CD4-positive, alpha-beta T cell (primary cell): ENCODE data around the gene KIF4B. TPM values are rescaled to one million over a fixed set of nuclear protein-coding genes. Genes with fewer than 3 reads are reported as not detected.

Experiments
- ATAC-seq: fragments of 200-7000 bp; cut with Tn5 transposase; one replicate; pipeline ENCODE4 v1.10.0; 2022; ENCODE audit warnings: mild to moderate bottlenecking; ENCODE audit not compliant: poor library complexity
- CTCF ChIA-PET: fragments of 350-600 bp; sonication (Branson Sonifier 250); formaldehyde crosslinking; loops from one replicate; lab custom pipeline; 2021; ENCODE audit warnings: antibody characterized with exemption, inconsistent platforms; lab: Charles Lee
- POLR2A ChIA-PET: fragments of 350-600 bp; sonication (Branson Sonifier 250); formaldehyde crosslinking; loops from one replicate; lab custom pipeline; 2021; ENCODE audit warnings: antibody characterized with exemption, inconsistent platforms; lab: Charles Lee
- DNase-seq, 14 experiments: peaks; one replicate each; pipeline ENCODE4 v3.0.0-alpha.2; 2013 to 2020; ENCODE audit warnings: mixed read lengths in 2 of 14
- H3K27ac ChIP-seq, 2 donors: one replicate each; pipeline versions ENCODE4 v1.5.1 to v1.7.0; 2013; ENCODE audit warnings: low read length in 2 of 2, low read depth in 1 of 2, mild to moderate bottlenecking in 1 of 2
- H3K27me3 ChIP-seq, 2 experiments: 1 replicate in 1 of 2; 2 replicates in 1 of 2; pipeline versions ENCODE4 v1.6.1 to v1.7.0; 2013; ENCODE audit warnings: low read length in 2 of 2, control low read depth in 1 of 2, mild to moderate bottlenecking in 1 of 2, moderate library complexity in 1 of 2; ENCODE audit not compliant: insufficient read depth in 2 of 2, control insufficient read depth in 1 of 2
- H3K36me3 ChIP-seq: one replicate; pipeline ENCODE4 v1.6.1; 2013; ENCODE audit warnings: low read length, control low read depth; ENCODE audit not compliant: insufficient read depth
- H3K4me1 ChIP-seq: one replicate; pipeline ENCODE4 v1.6.1; 2013; ENCODE audit warnings: low read length, control low read depth; ENCODE audit not compliant: insufficient read depth
- H3K4me3 ChIP-seq: one replicate; pipeline ENCODE4 v1.5.1; 2013; ENCODE audit warnings: mild to moderate bottlenecking, low read length, moderate library complexity
- H3K9me3 ChIP-seq, 2 experiments: 1 replicate in 1 of 2; 2 replicates in 1 of 2; pipeline versions ENCODE4 v1.6.1 to v1.7.0; 2013; ENCODE audit warnings: low read length in 2 of 2, mild to moderate bottlenecking in 2 of 2, control low read depth in 1 of 2, moderate library complexity in 1 of 2; ENCODE audit not compliant: control insufficient read depth in 1 of 2, insufficient read depth in 1 of 2
- H3K27ac Mint-ChIP-seq: one replicate; pipeline ENCODE4 v1.8.0; 2020; ENCODE audit warnings: mixed read lengths
- H3K27me3 Mint-ChIP-seq: one replicate; pipeline ENCODE4 v1.8.0; 2021; ENCODE audit warnings: mixed read lengths
- H3K36me3 Mint-ChIP-seq: one replicate; pipeline ENCODE4 v1.8.0; 2021; ENCODE audit warnings: low read depth, mixed read lengths
- H3K4me1 Mint-ChIP-seq: one replicate; pipeline ENCODE4 v1.8.0; 2021; ENCODE audit warnings: low read depth, mixed read lengths
- H3K4me3 Mint-ChIP-seq: one replicate; pipeline ENCODE4 v1.8.0; 2020; ENCODE audit warnings: mild to moderate bottlenecking, mixed read lengths
- H3K9me3 Mint-ChIP-seq: one replicate; pipeline ENCODE4 v1.8.0; 2020; ENCODE audit warnings: mixed read lengths
- intact Hi-C, 2 experiments: fragments of 100-400 bp; cut with DNase I in 1 of 2; cut with micrococcal nuclease in 1 of 2; formaldehyde crosslinking; loops; one replicate each; pipeline versions ENCODE4 v1.15.1 to v1.9.0; 2023 to 2025; cut with DNase I, micrococcal nuclease
- total RNA-seq, 174 experiments: library from RNA in 2 of 174; stranded (reverse) in 2 of 174; gene quantifications; one replicate each; pipeline ENCODE4 v1.2.3 and lab custom pipeline; 2021 to 2026
- TF ChIP-seq, protein P1 (sequence below): fragments of 200-600 bp; IDR thresholded peaks from one replicate; pipeline ENCODE4 v1.8.0; 2022; ENCODE audit warnings: antibody characterized with exemption, mild to moderate bottlenecking

The KIF4B gene
- total RNA-seq, 2 experiments from 2014 or later: not detected

DNA sequence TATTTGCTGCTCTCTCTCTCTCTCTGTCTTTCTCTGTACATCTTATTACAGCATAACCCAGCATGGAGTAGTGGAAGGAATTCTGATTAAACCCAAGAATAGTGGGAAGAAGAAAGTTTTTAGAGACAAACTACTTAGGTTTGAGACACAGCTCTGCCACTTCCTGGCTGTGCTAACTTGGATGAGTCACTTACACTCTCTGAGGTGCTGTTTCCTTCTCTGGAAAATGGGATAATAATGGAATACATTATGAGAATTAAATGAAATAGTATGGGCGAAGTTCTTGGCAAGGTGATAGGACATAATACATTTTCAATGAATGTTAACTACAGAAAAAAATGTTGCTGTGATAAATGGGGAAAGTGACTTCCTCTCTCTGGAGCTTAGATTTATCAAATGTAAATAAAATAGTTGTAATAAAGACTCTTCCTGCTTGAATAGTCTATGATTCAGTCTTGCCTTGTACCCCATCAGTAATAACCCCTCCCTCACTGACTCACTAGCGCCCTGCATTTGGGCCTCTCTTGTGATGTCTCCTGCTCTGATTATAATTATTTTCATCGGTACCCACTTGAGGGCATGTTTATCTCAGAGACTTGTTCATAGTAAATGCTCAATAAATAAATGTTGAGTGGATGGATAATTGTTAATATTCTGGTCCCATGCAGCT lies 27.6 kb downstream of the KIF4B start:
- ChIA-PET CTCF (no interaction called here), POLR2A (no interaction called here)
- no peaks in the 10 kb centered on the region for H3K9me3 Mint-ChIP-seq
- peaks cover 64% of the 10 kb centered on the region for H3K27me3 Mint-ChIP-seq
- ATAC-seq (no peak), DNase-seq (no peak)
- H3K4me3 ChIP-seq: no peak overlapping the region
- H3K4me3 Mint-ChIP-seq: no peak overlapping the region
- H3K27ac Mint-ChIP-seq: no peak overlapping the region
- H3K4me1 ChIP-seq: no peaks in the 10 kb centered on the region
- no peaks in the 10 kb centered on the region for H3K4me1 Mint-ChIP-seq
- peaks cover 2 to 4% of the 10 kb centered on the region in 2 experiments for H3K27me3 ChIP-seq
- H3K9me3 ChIP-seq: no peaks in the 10 kb centered on the region
- TF ChIP-seq, protein P1, sequence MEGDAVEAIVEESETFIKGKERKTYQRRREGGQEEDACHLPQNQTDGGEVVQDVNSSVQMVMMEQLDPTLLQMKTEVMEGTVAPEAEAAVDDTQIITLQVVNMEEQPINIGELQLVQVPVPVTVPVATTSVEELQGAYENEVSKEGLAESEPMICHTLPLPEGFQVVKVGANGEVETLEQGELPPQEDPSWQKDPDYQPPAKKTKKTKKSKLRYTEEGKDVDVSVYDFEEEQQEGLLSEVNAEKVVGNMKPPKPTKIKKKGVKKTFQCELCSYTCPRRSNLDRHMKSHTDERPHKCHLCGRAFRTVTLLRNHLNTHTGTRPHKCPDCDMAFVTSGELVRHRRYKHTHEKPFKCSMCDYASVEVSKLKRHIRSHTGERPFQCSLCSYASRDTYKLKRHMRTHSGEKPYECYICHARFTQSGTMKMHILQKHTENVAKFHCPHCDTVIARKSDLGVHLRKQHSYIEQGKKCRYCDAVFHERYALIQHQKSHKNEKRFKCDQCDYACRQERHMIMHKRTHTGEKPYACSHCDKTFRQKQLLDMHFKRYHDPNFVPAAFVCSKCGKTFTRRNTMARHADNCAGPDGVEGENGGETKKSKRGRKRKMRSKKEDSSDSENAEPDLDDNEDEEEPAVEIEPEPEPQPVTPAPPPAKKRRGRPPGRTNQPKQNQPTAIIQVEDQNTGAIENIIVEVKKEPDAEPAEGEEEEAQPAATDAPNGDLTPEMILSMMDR: no peak
- no peaks in the 10 kb centered on the region for H3K36me3 Mint-ChIP-seq
- no peaks in the 10 kb centered on the region for H3K36me3 ChIP-seq
- intact Hi-C loops: no loop called here
- no peak overlapping the region for H3K27ac ChIP-seq

GRCh38 chr5:155044591-155044990 lies 31.0 kb downstream of the KIF4B start:
- Histone ChIP-seq H3K4me3 (no peak overlapping the region), H3K27me3 (peaks cover 2 to 4% of the 10 kb centered on the region in 2 experiments), H3K9me3 (no peaks in the 10 kb centered on the region), H3K4me1 (no peaks in the 10 kb centered on the region), H3K27ac (no peak overlapping the region), H3K36me3 (no peaks in the 10 kb centered on the region)
- ChIA-PET POLR2A (no interaction called here), CTCF (no interaction called here)
- Mint-ChIP-seq H3K36me3 (no peaks in the 10 kb centered on the region), H3K27me3 (peaks cover 63% of the 10 kb centered on the region), H3K9me3 (no peaks in the 10 kb centered on the region), H3K27ac (no peak overlapping the region), H3K4me1 (no peaks in the 10 kb centered on the region), H3K4me3 (no peak overlapping the region)
- DNase-seq (no peak), ATAC-seq (no peak)
- TF ChIP-seq, protein P1: no peak
- intact Hi-C loops: no loop called here

DNA sequence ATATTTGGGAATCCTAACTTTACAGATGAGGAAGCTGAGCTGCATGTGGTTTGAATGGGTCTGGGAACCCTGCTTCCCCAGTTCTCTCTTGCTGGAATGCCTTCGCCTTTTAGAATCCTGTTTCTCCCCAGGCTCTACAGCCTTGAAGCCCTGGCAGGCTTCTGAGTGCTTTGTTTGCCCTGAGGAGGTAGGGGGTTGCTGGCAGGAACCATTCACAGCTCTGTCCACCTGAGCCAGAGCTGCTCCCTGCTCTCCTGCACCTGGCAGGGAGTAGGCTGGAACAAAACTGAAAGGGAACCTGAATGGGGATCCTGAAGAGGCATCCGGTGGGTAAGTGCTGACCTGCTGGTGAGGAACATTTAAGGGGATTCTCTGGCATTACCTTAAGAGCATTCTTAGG lies 33.0 kb downstream of the KIF4B start:
- ChIA-PET POLR2A (no interaction called here), CTCF (no interaction called here)
- TF ChIP-seq, protein P1: no peak
- Histone ChIP-seq H3K9me3 (no peaks in the 10 kb centered on the region), H3K4me3 (no peak overlapping the region), H3K4me1 (no peaks in the 10 kb centered on the region), H3K27me3 (peaks cover 0 to 2% of the 10 kb centered on the region in 2 experiments), H3K36me3 (no peaks in the 10 kb centered on the region), H3K27ac (no peak overlapping the region)
- Mint-ChIP-seq H3K27me3 (peaks cover 50% of the 10 kb centered on the region), H3K9me3 (no peaks in the 10 kb centered on the region), H3K36me3 (no peaks in the 10 kb centered on the region), H3K4me3 (no peak overlapping the region), H3K4me1 (no peaks in the 10 kb centered on the region), H3K27ac (no peak overlapping the region)
- intact Hi-C loops: no loop called here
- no peak for DNase-seq
- ATAC-seq: no peak
